ENCODE measurements around the gene TMEM131L. TPM values are rescaled to one million over a fixed set of nuclear protein-coding genes. Genes with fewer than 3 reads are reported as not detected.

Gene TMEM131L
- total and polyA plus RNA-seq, 3 donors from 2014 or later: 9.1 to 15.0 (median 12.6) TPM

GRCh38 chr4:153668647-153669046 lies 202.5 kb downstream of the TMEM131L start:
- Histone ChIP-seq H3K27ac (no peak overlapping the region), H3K36me3 (ENCODE audit: low read depth, missing control alignments) (no peaks in the 10 kb centered on the region), H3K27me3 (no peaks in the 10 kb centered on the region), H3K9me3 (no peaks in the 10 kb centered on the region), H3K4me1 (no peaks in the 10 kb centered on the region), H3K4me3 (no peak overlapping the region)
- intact Hi-C loops (cut with DNase I; ENCODE audit: low total_unique reads): no loop called here
- 79 to 86% methylated on average over 2 of the region's 2 CpGs for WGBS, 2 donors
- no peak for TF ChIP-seq CTCF (IDR thresholded peaks at IDR 0.05)
- TF ChIP-seq POLR2A (IDR thresholded peaks at IDR 0.05): no peak
- no peak for DNase-seq

- TF ChIP-seq CTCF (IDR thresholded peaks at IDR 0.05) (no peak), POLR2A (IDR thresholded peaks at IDR 0.05) (no peak)
- H3K4me1 ChIP-seq: no peaks in the 10 kb centered on the region
- no peak for DNase-seq
- no peak overlapping the region for H3K27ac ChIP-seq
- H3K9me3 ChIP-seq: no peaks in the 10 kb centered on the region
- 54 to 71% methylated on average over 3 of the region's 3 CpGs for WGBS, 2 donors
- no peaks in the 10 kb centered on the region for H3K36me3 ChIP-seq (ENCODE audit: low read depth, missing control alignments)
- no peaks in the 10 kb centered on the region for H3K27me3 ChIP-seq
- no peak overlapping the region for H3K4me3 ChIP-seq
- intact Hi-C loops (cut with DNase I; ENCODE audit: low total_unique reads): no loop called here
These were observed 203.7 kb downstream of the TMEM131L start for GRCh38 chr4:153669838-153670237.

- no peak overlapping the region for H3K27ac ChIP-seq
- no peaks in the 10 kb centered on the region for H3K4me1 ChIP-seq
- no peaks in the 10 kb centered on the region for H3K36me3 ChIP-seq (ENCODE audit: low read depth, missing control alignments)
- WGBS, 2 donors: 93% methylated on average over 5 of the region's 5 CpGs
- no peak for TF ChIP-seq CTCF (IDR thresholded peaks at IDR 0.05)
- TF ChIP-seq POLR2A (IDR thresholded peaks at IDR 0.05): no peak
- intact Hi-C loops (cut with DNase I; ENCODE audit: low total_unique reads): no loop called here
- no peaks in the 10 kb centered on the region for H3K9me3 ChIP-seq
- DNase-seq: no peak
- no peak overlapping the region for H3K4me3 ChIP-seq
- H3K27me3 ChIP-seq: no peaks in the 10 kb centered on the region
These were observed 210.3 kb downstream of the TMEM131L start for GRCh38 chr4:153676486-153676885.

- H3K27ac ChIP-seq: no peak overlapping the region
- no peaks in the 10 kb centered on the region for H3K9me3 ChIP-seq
- WGBS, 2 donors: 39 to 71% methylated on average over 1 of the region's 1 CpG
- TF ChIP-seq POLR2A (IDR thresholded peaks at IDR 0.05) (no peak), CTCF (IDR thresholded peaks at IDR 0.05) (no peak)
- H3K4me1 ChIP-seq: no peaks in the 10 kb centered on the region
- H3K4me3 ChIP-seq: no peak overlapping the region
- DNase-seq: no peak
- no peaks in the 10 kb centered on the region for H3K27me3 ChIP-seq
- intact Hi-C loops (cut with DNase I; ENCODE audit: low total_unique reads): no loop called here
- no peaks in the 10 kb centered on the region for H3K36me3 ChIP-seq (ENCODE audit: low read depth, missing control alignments)
These were observed 210.8 kb downstream of the TMEM131L start for GRCh38 chr4:153676984-153677383.

- H3K9me3 ChIP-seq: no peaks in the 10 kb centered on the region
- H3K4me1 ChIP-seq: peaks cover 8% of the 10 kb centered on the region
- WGBS, 2 donors: 81 to 87% methylated on average over 6 of the region's 6 CpGs
- peak; percentile 21 for DNase-seq
- H3K4me3 ChIP-seq: no peak overlapping the region
- no peak overlapping the region for H3K27ac ChIP-seq
- intact Hi-C loops (cut with DNase I; ENCODE audit: low total_unique reads): no loop called here
- H3K27me3 ChIP-seq: no peaks in the 10 kb centered on the region
- TF ChIP-seq POLR2A (IDR thresholded peaks at IDR 0.05) (no peak), CTCF (IDR thresholded peaks at IDR 0.05) (no peak)
- no peaks in the 10 kb centered on the region for H3K36me3 ChIP-seq (ENCODE audit: low read depth, missing control alignments)
These were observed 213.3 kb downstream of the TMEM131L start for GRCh38 chr4:153679486-153679885.

Measured in testis (tissue), 3 donors.